GM12878 (cell line): ENCODE results near the gene CALN1. TPM values are rescaled to one million over a fixed set of nuclear protein-coding genes. Genes with fewer than 3 reads are reported as not detected.

Source experiments
- ATAC-seq: fragments of 200-7000 bp; cut with Tn5 transposase; 3 replicates; pipeline ENCODE4 v1.9.1; 2020; ENCODE audit warnings: mild to moderate bottlenecking, moderate library complexity
- BruUV-seq: library from RNA; stranded (reverse); fragments of 400-500 nt; replicated peaks from 2 replicates; lab custom pipeline; 2021; lab: Mats Ljungman, UMichigan
- CTCF ChIA-PET: fragments of 300-600 bp; sonication (Branson Sonifier 250); formaldehyde crosslinking; extraction: SDS; loops from one replicate; lab custom pipeline; 2021; ENCODE audit warnings: inconsistent platforms; lab: Yijun Ruan, JAX
- POLR2A ChIA-PET: fragments of 350-600 bp; formaldehyde crosslinking; extraction: SDS; loops from one replicate; lab custom pipeline; 2021; ENCODE audit warnings: inconsistent platforms; lab: Charles Lee
- RAD21 ChIA-PET: fragments of 300-600 bp; sonication (Branson Sonifier 250); formaldehyde crosslinking; loops from one replicate; lab custom pipeline; 2023; ENCODE audit warnings: antibody characterized with exemption; ENCODE audit not compliant: unreplicated experiment; lab: Charles Lee
- SMC1A ChIA-PET: fragments of 300-600 bp; sonication (Branson Sonifier 250); formaldehyde crosslinking; loops from one replicate; lab custom pipeline; 2023; ENCODE audit not compliant: unreplicated experiment, uncharacterized antibody; lab: Charles Lee
- DNase-seq: peaks from one replicate; pipeline ENCODE4 v3.0.0-alpha.2; 2011; ENCODE audit warnings: low read depth, low spot score
- FAIRE-seq: peaks from 3 replicates; lab custom pipeline; 2011; peaks lifted over from hg19 to GRCh38; lab: Jason Lieb, UNC
- H2AFZ ChIP-seq: 2 replicates; pipeline ENCODE4 v1.6.0; 2011; ENCODE audit warnings: low read depth, low read length, control low read depth; ENCODE audit not compliant: control insufficient read depth
- H3K27ac ChIP-seq: 2 replicates; pipeline ENCODE4 v1.5.1; 2011; ENCODE audit warnings: control low read depth; ENCODE audit not compliant: control insufficient read depth, insufficient read depth
- H3K27me3 ChIP-seq, 2 experiments: replicated peaks in 1 of 2; 2 replicates each; pipeline versions ENCODE4 v1.6.0 to v1.6.1; 2011; ENCODE audit warnings: low read length in 1 of 2; ENCODE audit not compliant: control insufficient read depth in 2 of 2, insufficient read depth in 2 of 2
- H3K36me3 ChIP-seq, 2 experiments: 2 replicates each; pipeline ENCODE4 v1.5.1; 2011; ENCODE audit warnings: low read length in 1 of 2; ENCODE audit not compliant: control insufficient read depth in 2 of 2, insufficient read depth in 2 of 2
- H3K4me1 ChIP-seq: 2 replicates; pipeline ENCODE4 v1.6.1; 2011; ENCODE audit warnings: mild to moderate bottlenecking, low read length, moderate library complexity, mixed read lengths; ENCODE audit not compliant: control insufficient read depth, insufficient read depth
- H3K4me2 ChIP-seq: 2 replicates; pipeline ENCODE4 v1.6.0; 2011; ENCODE audit warnings: control low read depth; ENCODE audit not compliant: control insufficient read depth, insufficient read depth
- H3K4me3 ChIP-seq: fragments of 200-600 bp; sonication (generic); 2 replicates; pipeline ENCODE4 v1.5.1; 2016
- H3K79me2 ChIP-seq: 2 replicates; pipeline ENCODE4 v1.6.0; 2011; ENCODE audit warnings: low read length; ENCODE audit not compliant: control insufficient read depth, insufficient read depth
- H3K9ac ChIP-seq: 2 replicates; pipeline ENCODE4 v1.8.0; 2011; ENCODE audit warnings: low read length, control low read depth, mixed read lengths; ENCODE audit not compliant: control insufficient read depth, insufficient read depth
- H3K9me3 ChIP-seq: replicated peaks from 3 replicates; pipeline ENCODE4 v1.5.1; 2011; ENCODE audit warnings: mild to moderate bottlenecking, low read length; ENCODE audit not compliant: control insufficient read depth, insufficient read depth
- H4K20me1 ChIP-seq: 2 replicates; pipeline ENCODE4 v1.6.0; 2011; ENCODE audit not compliant: control insufficient read depth, insufficient read depth
- CBFB ChIP-seq: IDR thresholded peaks from 2 replicates; pipeline ENCODE4 v1.6.1; 2016; ENCODE audit warnings: antibody characterized with exemption, low read depth
- CREM ChIP-seq: IDR thresholded peaks from 2 replicates; pipeline ENCODE4 v1.6.1; 2014; ENCODE audit warnings: antibody characterized with exemption, low read depth
- DPF2 ChIP-seq: fragments of 450-650 bp; IDR thresholded peaks from 2 replicates; pipeline ENCODE4 v1.6.1; 2017; ENCODE audit warnings: mild to moderate bottlenecking
- EED ChIP-seq: sonication (generic); IDR thresholded peaks from 2 replicates; pipeline ENCODE4 v1.6.1; 2016; ENCODE audit warnings: antibody characterized with exemption, low read depth
- EGR1 ChIP-seq, 2 experiments: IDR thresholded peaks; 1 replicate in 1 of 2; 2 replicates in 1 of 2; pipeline ENCODE4 v1.6.1; 2011 to 2012; ENCODE audit warnings: low read depth in 2 of 2, low read length in 2 of 2, borderline replicate concordance in 1 of 2, mild to moderate bottlenecking in 1 of 2, moderate library complexity in 1 of 2
- HDGF ChIP-seq: fragments of 450-650 bp; IDR thresholded peaks from 2 replicates; pipeline ENCODE4 v1.6.1; 2016; ENCODE audit warnings: antibody characterized with exemption
- IKZF1 ChIP-seq: fragments of 450-650 bp; conservative IDR thresholded peaks from 2 replicates; pipeline ENCODE4 v1.6.1; 2017; ENCODE audit warnings: antibody characterized with exemption, mild to moderate bottlenecking
- IKZF2 ChIP-seq, 2 experiments: fragments of 450-650 bp; IDR thresholded peaks; 2 replicates each; pipeline ENCODE4 v1.6.1; 2017; ENCODE audit warnings: mild to moderate bottlenecking in 2 of 2, moderate library complexity in 2 of 2
- KDM1A ChIP-seq: fragments of 200-600 bp; sonication (generic); IDR thresholded peaks from 2 replicates; pipeline ENCODE4 v1.6.1; 2016; ENCODE audit warnings: borderline replicate concordance
- MYC ChIP-seq: IDR thresholded peaks from 2 replicates; pipeline ENCODE4 v1.6.1; 2011; ENCODE audit warnings: mild to moderate bottlenecking, low read length, moderate library complexity, inconsistent platforms; ENCODE audit not compliant: insufficient read depth, insufficient replicate concordance, insufficient read length, severe bottlenecking
- NFIC ChIP-seq: IDR thresholded peaks from 2 replicates; pipeline ENCODE4 v1.6.1; 2012; ENCODE audit warnings: low read depth, mild to moderate bottlenecking, inconsistent platforms, low read length, moderate library complexity
- RAD51 ChIP-seq: fragments of 450-650 bp; IDR thresholded peaks from 2 replicates; pipeline ENCODE4 v1.6.1; 2016; ENCODE audit warnings: moderate library complexity, mild to moderate bottlenecking, inconsistent platforms
- RUNX3 ChIP-seq: IDR thresholded peaks from 2 replicates; pipeline ENCODE4 v1.6.1; 2012; ENCODE audit warnings: low read length, inconsistent platforms
- YY1 ChIP-seq: IDR thresholded peaks from 2 replicates; pipeline ENCODE4 v1.6.1; 2011; ENCODE audit warnings: low read depth, mild to moderate bottlenecking, low read length
- ZNF217 ChIP-seq: fragments of 450-650 bp; IDR thresholded peaks from 2 replicates; pipeline ENCODE4 v1.6.1; 2017; ENCODE audit warnings: antibody characterized with exemption, mild to moderate bottlenecking
- ZNF24 ChIP-seq: fragments of 450-650 bp; IDR thresholded peaks from 2 replicates; pipeline ENCODE4 v1.6.1; 2017; ENCODE audit warnings: antibody characterized with exemption, mild to moderate bottlenecking
- WGBS: methylation state at CpG from one replicate; pipeline ENCODE4 v1.1.6; 2016; ENCODE audit warnings: low lambda C conversion rate; ENCODE audit not compliant: insufficient replicate concordance, insufficient coverage; ENCODE audit errors: missing lambda C conversion rate; 5-methylcytosine and 5-hydroxymethylcytosine counted together
- in situ Hi-C: fragments of 300-500 bp; cut with MboI; formaldehyde crosslinking; loops from 9 replicates; pipeline ENCODE4 v1.14.3; 2018; ENCODE audit warnings: mixed read lengths
- intact Hi-C: fragments of 100-400 bp; cut with micrococcal nuclease; formaldehyde crosslinking; loops from one replicate; pipeline ENCODE4 v1.14.2; 2022; ENCODE audit not compliant: unreplicated experiment
- polyA plus RNA-seq, 11 experiments: library from polyadenylated mRNA; depleted of rRNA in 4 of 11; unstranded in 6 of 11; stranded (reverse) in 5 of 11; fragments of >200 nt; fragmentation: Nextera tagmentation in 4 of 11; fragmentation: Illumina TruSeq in 1 of 11; extraction: Ambion mirVana in 4 of 11; extraction: Trizol in 1 of 11; gene quantifications; 1 replicate in 1 of 11; 2 replicates in 10 of 11; pipeline versions ENCODE4 v1.2.1 to v1.2.3, GENCODE V29; 2011 to 2016; ENCODE audit warnings: inconsistent platforms in 2 of 11, missing spikeins in 2 of 11, low read depth in 1 of 11
- total RNA-seq, 4 experiments: library from RNA; depleted of rRNA in 3 of 4; stranded (reverse); fragments of >200 nt in 3 of 4; fragmentation: Illumina TruSeq in 1 of 4; extraction: Trizol in 1 of 4; gene quantifications; 2 replicates each; pipeline versions ENCODE4 v1.2.1 to v1.2.3, GENCODE V29; 2013 to 2021
- TF ChIP-seq, protein P1 (sequence below): fragments of 450-650 bp; IDR thresholded peaks from 2 replicates; pipeline ENCODE4 v1.6.1; 2017; ENCODE audit warnings: low read depth, mild to moderate bottlenecking, moderate library complexity
- TF ChIP-seq, protein P2 (sequence below): fragments of 450-650 bp; formaldehyde crosslinking; IDR thresholded peaks from 2 replicates; pipeline ENCODE4 v1.5.0; 2022; ENCODE audit warnings: mild to moderate bottlenecking, missing genetic modification characterization

The CALN1 gene
- total and polyA plus RNA-seq, 10 of the 15 experiments (the other 5 are each of a cell fraction or from before 2014, with no cell fraction given) = 0.48 to 15.3 (median 1.6) TPM

DNA sequence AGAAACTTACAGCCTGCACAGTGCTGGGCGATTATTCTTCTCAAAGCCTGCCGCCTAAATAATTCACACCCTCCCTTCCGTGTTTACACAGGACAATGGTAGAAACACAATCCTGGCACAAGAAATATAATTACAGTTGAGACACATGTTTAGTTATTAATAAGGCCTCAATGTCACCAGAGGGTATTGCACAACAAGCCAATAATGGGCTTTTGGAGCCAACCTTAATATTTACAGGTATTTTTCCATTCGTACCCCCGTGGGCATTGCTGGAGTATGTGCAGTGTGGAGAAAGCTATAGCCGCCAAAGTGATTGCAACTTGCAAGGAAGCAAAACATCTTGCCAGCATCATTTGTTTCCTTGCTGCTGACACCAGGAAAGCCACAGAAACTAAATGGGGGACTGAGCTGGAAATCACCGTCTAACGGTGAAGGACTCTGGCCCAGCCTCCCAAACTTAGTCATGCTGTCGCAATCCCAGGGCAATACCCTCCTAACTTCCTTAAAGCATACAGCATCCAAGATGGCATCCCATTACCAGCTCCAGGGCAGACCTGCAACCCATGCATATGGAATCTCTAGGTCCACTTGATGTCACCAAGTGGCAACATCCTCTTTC, 8.6 kb downstream of the CALN1 start:
- SMC1A ChIA-PET = interaction anchor here (0.6 kb wide), 1 partner anchor 91 kb away, joined by 3 read pairs; no protein-coding TSS in a partner anchor
- TF ChIP-seq EGR1 (IDR thresholded peaks at IDR 0.05; ENCODE audit: borderline replicate concordance in 1 of 2, low read depth in 2 of 2, low read length in 2 of 2) (no peak), YY1 (0 out of 2 replicates have a peak, but pooled peaks have one; percentile 16), NFIC (0 out of 2 replicates have a peak, but pooled peaks have one; percentile 27), KDM1A (no peak), CREM (no peak), RUNX3 (peak; percentile 79), MYC (no peak), HDGF (no peak), DPF2 (0 out of 2 replicates have a peak, but pooled peaks have one; percentile 18), IKZF1 (peak; percentile 38; the same call in 1 of the 2 replicates), IKZF2 (IDR thresholded peaks at IDR 0.05) (peak; percentile 21 to 24; a peak in 1 of 4 replicates), ZNF217 (no peak), CBFB (0 out of 2 replicates have a peak, but pooled peaks have one; percentile 21), ZNF24 (peak; percentile 37; the same call in 1 of the 2 replicates), EED (peak; percentile 71), RAD51 (no peak)
- TF ChIP-seq, protein P1, sequence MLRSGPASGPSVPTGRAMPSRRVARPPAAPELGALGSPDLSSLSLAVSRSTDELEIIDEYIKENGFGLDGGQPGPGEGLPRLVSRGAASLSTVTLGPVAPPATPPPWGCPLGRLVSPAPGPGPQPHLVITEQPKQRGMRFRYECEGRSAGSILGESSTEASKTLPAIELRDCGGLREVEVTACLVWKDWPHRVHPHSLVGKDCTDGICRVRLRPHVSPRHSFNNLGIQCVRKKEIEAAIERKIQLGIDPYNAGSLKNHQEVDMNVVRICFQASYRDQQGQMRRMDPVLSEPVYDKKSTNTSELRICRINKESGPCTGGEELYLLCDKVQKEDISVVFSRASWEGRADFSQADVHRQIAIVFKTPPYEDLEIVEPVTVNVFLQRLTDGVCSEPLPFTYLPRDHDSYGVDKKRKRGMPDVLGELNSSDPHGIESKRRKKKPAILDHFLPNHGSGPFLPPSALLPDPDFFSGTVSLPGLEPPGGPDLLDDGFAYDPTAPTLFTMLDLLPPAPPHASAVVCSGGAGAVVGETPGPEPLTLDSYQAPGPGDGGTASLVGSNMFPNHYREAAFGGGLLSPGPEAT = 0 out of 2 replicates have a peak, but pooled peaks have one; percentile 42
- TF ChIP-seq, protein P2, sequence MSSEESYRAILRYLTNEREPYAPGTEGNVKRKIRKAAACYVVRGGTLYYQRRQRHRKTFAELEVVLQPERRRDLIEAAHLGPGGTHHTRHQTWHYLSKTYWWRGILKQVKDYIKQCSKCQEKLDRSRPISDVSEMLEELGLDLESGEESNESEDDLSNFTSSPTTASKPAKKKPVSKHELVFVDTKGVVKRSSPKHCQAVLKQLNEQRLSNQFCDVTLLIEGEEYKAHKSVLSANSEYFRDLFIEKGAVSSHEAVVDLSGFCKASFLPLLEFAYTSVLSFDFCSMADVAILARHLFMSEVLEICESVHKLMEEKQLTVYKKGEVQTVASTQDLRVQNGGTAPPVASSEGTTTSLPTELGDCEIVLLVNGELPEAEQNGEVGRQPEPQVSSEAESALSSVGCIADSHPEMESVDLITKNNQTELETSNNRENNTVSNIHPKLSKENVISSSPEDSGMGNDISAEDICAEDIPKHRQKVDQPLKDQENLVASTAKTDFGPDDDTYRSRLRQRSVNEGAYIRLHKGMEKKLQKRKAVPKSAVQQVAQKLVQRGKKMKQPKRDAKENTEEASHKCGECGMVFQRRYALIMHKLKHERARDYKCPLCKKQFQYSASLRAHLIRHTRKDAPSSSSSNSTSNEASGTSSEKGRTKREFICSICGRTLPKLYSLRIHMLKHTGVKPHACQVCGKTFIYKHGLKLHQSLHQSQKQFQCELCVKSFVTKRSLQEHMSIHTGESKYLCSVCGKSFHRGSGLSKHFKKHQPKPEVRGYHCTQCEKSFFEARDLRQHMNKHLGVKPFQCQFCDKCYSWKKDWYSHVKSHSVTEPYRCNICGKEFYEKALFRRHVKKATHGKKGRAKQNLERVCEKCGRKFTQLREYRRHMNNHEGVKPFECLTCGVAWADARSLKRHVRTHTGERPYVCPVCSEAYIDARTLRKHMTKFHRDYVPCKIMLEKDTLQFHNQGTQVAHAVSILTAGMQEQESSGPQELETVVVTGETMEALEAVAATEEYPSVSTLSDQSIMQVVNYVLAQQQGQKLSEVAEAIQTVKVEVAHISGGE = no peak
- BruUV-seq = no TSS peak
- Histone ChIP-seq H4K20me1 (no peaks in the 10 kb centered on the region), H2AFZ (no peak overlapping the region), H3K27ac (no peak overlapping the region), H3K4me1 (no peaks in the 10 kb centered on the region), H3K27me3 (no peaks in the 10 kb centered on the region), H3K36me3 (no peaks in the 10 kb centered on the region), H3K9ac (no peak overlapping the region), H3K79me2 (no peaks in the 10 kb centered on the region), H3K9me3 (no peaks in the 10 kb centered on the region; the same call in 2 of the 3 replicates), H3K4me2 (no peak overlapping the region), H3K4me3 (no peak overlapping the region)
- POLR2A ChIA-PET = no interaction called here
- CTCF ChIA-PET = no interaction called here
- DNase-seq (no peak), FAIRE-seq (no peak), ATAC-seq (peak; percentile 67)
- 32% methylated on average over 9 of the region's 9 CpGs for WGBS
- RAD21 ChIA-PET = no interaction called here
- intact Hi-C loops (no loop called here), in situ Hi-C loops (no loop called here)
